HEK293 (cell line): ENCODE data around the gene PADI2.

ENCODE experiments used
- CTCF ChIA-PET: fragments of 350-600 bp; formaldehyde crosslinking; extraction: SDS; loops from one replicate; lab custom pipeline; 2021; ENCODE audit warnings: antibody characterized with exemption; lab: Yijun Ruan, JAX
- POLR2A ChIA-PET: fragments of 300-600 bp; formaldehyde crosslinking; extraction: SDS; loops from one replicate; lab custom pipeline; 2020; ENCODE audit warnings: antibody characterized with exemption, inconsistent platforms; lab: Yijun Ruan, JAX
- H3K27ac ChIP-seq: fragments of 200-500 bp; sonication (Bioruptor generic); 2 replicates; pipeline ENCODE4 v1.5.1; 2014; ENCODE audit warnings: low read depth, low read length, control low read depth, inconsistent platforms; ENCODE audit errors: extremely low read depth
- H3K36me3 ChIP-seq, 2 experiments: fragments of 200-500 bp in 1 of 2; sonication (Bioruptor generic) in 1 of 2; 1 replicate in 1 of 2; 2 replicates in 1 of 2; pipeline ENCODE4 v1.5.1; 2014 to 2017; ENCODE audit warnings: inconsistent platforms in 2 of 2, low read length in 2 of 2; ENCODE audit not compliant: control insufficient read depth in 2 of 2, insufficient read depth in 1 of 2
- H3K4me1 ChIP-seq: fragments of 200-500 bp; sonication (Bioruptor generic); 2 replicates; pipeline ENCODE4 v1.5.1; 2014; ENCODE audit warnings: mild to moderate bottlenecking, low read length, inconsistent platforms; ENCODE audit not compliant: control insufficient read depth, insufficient read depth
- H3K4me3 ChIP-seq: 2 replicates; pipeline ENCODE4 v1.5.1; 2011; ENCODE audit warnings: low read depth, mild to moderate bottlenecking, control low read depth, low read length, moderate library complexity
- H3K9me3 ChIP-seq: fragments of 200-500 bp; sonication (Bioruptor generic); 2 replicates; pipeline ENCODE4 v1.5.1; 2014; ENCODE audit warnings: low read depth, low read length, inconsistent platforms; ENCODE audit not compliant: control insufficient read depth, insufficient read depth
- EGR2 ChIP-seq: fragments of 450-650 bp; formaldehyde crosslinking; IDR thresholded peaks from 2 replicates; pipeline ENCODE4 v1.5.1; 2016; ENCODE audit warnings: low read depth, missing biosample characterization, missing genetic modification characterization
- ELK4 ChIP-seq: IDR thresholded peaks from 2 replicates; pipeline ENCODE4 v1.6.1; 2011; ENCODE audit warnings: mild to moderate bottlenecking, low read depth, low read length, borderline replicate concordance
- GLI4 ChIP-seq: fragments of 450-650 bp; formaldehyde crosslinking; IDR thresholded peaks from 2 replicates; pipeline ENCODE4 v1.5.1; 2016; ENCODE audit warnings: missing biosample characterization, missing genetic modification characterization
- IKZF3 ChIP-seq: fragments of 450-650 bp; IDR thresholded peaks from 2 replicates; pipeline ENCODE4 v1.5.0; 2018; ENCODE audit warnings: missing biosample characterization, mild to moderate bottlenecking, missing genetic modification characterization, moderate library complexity
- MZF1 ChIP-seq: fragments of 450-650 bp; formaldehyde crosslinking; IDR thresholded peaks from 2 replicates; pipeline ENCODE4 v1.5.1; 2017; ENCODE audit warnings: missing biosample characterization, missing genetic modification characterization, borderline replicate concordance
- SALL2 ChIP-seq: fragments of 450-650 bp; formaldehyde crosslinking; IDR thresholded peaks from 2 replicates; pipeline ENCODE4 v1.5.0; 2017; ENCODE audit warnings: missing biosample characterization, mild to moderate bottlenecking, missing genetic modification characterization, borderline replicate concordance
- SP3 ChIP-seq: fragments of 450-650 bp; formaldehyde crosslinking; IDR thresholded peaks from 2 replicates; pipeline ENCODE4 v1.5.1; 2016; ENCODE audit warnings: missing biosample characterization, missing genetic modification characterization
- SP7 ChIP-seq: fragments of 450-650 bp; formaldehyde crosslinking; IDR thresholded peaks from 2 replicates; pipeline ENCODE4 v1.5.1; 2016; ENCODE audit warnings: missing biosample characterization, missing genetic modification characterization
- ZBTB8A ChIP-seq: fragments of 450-650 bp; formaldehyde crosslinking; IDR thresholded peaks from 2 replicates; pipeline ENCODE4 v1.5.1; 2016; ENCODE audit warnings: missing biosample characterization, missing genetic modification characterization
- ZEB2 ChIP-seq: fragments of 450-650 bp; formaldehyde crosslinking; IDR thresholded peaks from 2 replicates; pipeline ENCODE4 v1.5.1; 2016; ENCODE audit warnings: missing biosample characterization, missing genetic modification characterization
- ZFHX2 ChIP-seq: fragments of 450-650 bp; formaldehyde crosslinking; conservative IDR thresholded peaks from 2 replicates; pipeline ENCODE4 v1.5.1; 2016; ENCODE audit warnings: missing biosample characterization, missing genetic modification characterization
- ZNF140 ChIP-seq: fragments of 450-650 bp; formaldehyde crosslinking; IDR thresholded peaks from 2 replicates; pipeline ENCODE4 v1.5.1; 2016; ENCODE audit warnings: missing biosample characterization, missing genetic modification characterization
- ZNF16 ChIP-seq: fragments of 450-650 bp; formaldehyde crosslinking; IDR thresholded peaks from 2 replicates; pipeline ENCODE4 v1.5.1; 2016; ENCODE audit warnings: low read depth, missing biosample characterization, missing genetic modification characterization
- ZNF221 ChIP-seq: fragments of 450-650 bp; formaldehyde crosslinking; IDR thresholded peaks from 2 replicates; pipeline ENCODE4 v1.5.1; 2017; ENCODE audit warnings: missing biosample characterization, missing genetic modification characterization, borderline replicate concordance
- ZNF23 ChIP-seq: fragments of 450-650 bp; formaldehyde crosslinking; IDR thresholded peaks from 2 replicates; pipeline ENCODE4 v1.5.1; 2016; ENCODE audit warnings: missing biosample characterization, missing genetic modification characterization, borderline replicate concordance
- ZNF266 ChIP-seq: fragments of 450-650 bp; formaldehyde crosslinking; IDR thresholded peaks from 2 replicates; pipeline ENCODE4 v1.5.1; 2016; ENCODE audit warnings: missing biosample characterization, missing genetic modification characterization, low read depth
- ZNF274 ChIP-seq, 2 experiments: fragments of 200-500 bp in 1 of 2; fragments of 450-650 bp in 1 of 2; sonication (Bioruptor generic) in 1 of 2; formaldehyde crosslinking in 1 of 2; IDR thresholded peaks; 2 replicates each; pipeline versions ENCODE4 v1.5.1 to v1.6.1; 2014 to 2016; ENCODE audit warnings: borderline replicate concordance in 1 of 2, inconsistent platforms in 1 of 2, low read length in 1 of 2, missing biosample characterization in 1 of 2, missing genetic modification characterization in 1 of 2
- ZNF335 ChIP-seq: fragments of 450-650 bp; formaldehyde crosslinking; conservative IDR thresholded peaks from 2 replicates; pipeline ENCODE4 v1.5.1; 2016; ENCODE audit warnings: missing biosample characterization, missing genetic modification characterization
- ZNF560 ChIP-seq: fragments of 450-650 bp; formaldehyde crosslinking; IDR thresholded peaks from 2 replicates; pipeline ENCODE4 v1.5.1; 2017; ENCODE audit warnings: missing biosample characterization, missing genetic modification characterization, borderline replicate concordance
- ZNF600 ChIP-seq: fragments of 450-650 bp; formaldehyde crosslinking; IDR thresholded peaks from 2 replicates; pipeline ENCODE4 v1.5.1; 2016; ENCODE audit warnings: missing biosample characterization, missing genetic modification characterization
- ZNF639 ChIP-seq: fragments of 450-650 bp; formaldehyde crosslinking; IDR thresholded peaks from 2 replicates; pipeline ENCODE4 v1.5.1; 2016; ENCODE audit warnings: missing biosample characterization, missing genetic modification characterization
- ZNF785 ChIP-seq: fragments of 450-650 bp; formaldehyde crosslinking; IDR thresholded peaks from 2 replicates; pipeline ENCODE4 v1.5.1; 2016; ENCODE audit warnings: missing biosample characterization, missing genetic modification characterization
- ZNF843 ChIP-seq: fragments of 450-650 bp; formaldehyde crosslinking; IDR thresholded peaks from 2 replicates; pipeline ENCODE4 v1.5.1; 2016; ENCODE audit warnings: missing biosample characterization, missing genetic modification characterization
- TF ChIP-seq, protein P1 (sequence below): fragments of 450-650 bp; formaldehyde crosslinking; IDR thresholded peaks from 2 replicates; pipeline ENCODE4 v1.5.1; 2016; ENCODE audit warnings: missing biosample characterization, missing genetic modification characterization
- TF ChIP-seq, protein P2 (sequence below): fragments of 450-650 bp; formaldehyde crosslinking; IDR thresholded peaks from 2 replicates; pipeline ENCODE4 v1.5.1; 2016; ENCODE audit warnings: missing biosample characterization, missing genetic modification characterization
- TF ChIP-seq, protein P3 (sequence below): fragments of 450-650 bp; formaldehyde crosslinking; IDR thresholded peaks from 2 replicates; pipeline ENCODE4 v1.5.1; 2016; ENCODE audit warnings: missing biosample characterization, missing genetic modification characterization

The PADI2 gene

DNA sequence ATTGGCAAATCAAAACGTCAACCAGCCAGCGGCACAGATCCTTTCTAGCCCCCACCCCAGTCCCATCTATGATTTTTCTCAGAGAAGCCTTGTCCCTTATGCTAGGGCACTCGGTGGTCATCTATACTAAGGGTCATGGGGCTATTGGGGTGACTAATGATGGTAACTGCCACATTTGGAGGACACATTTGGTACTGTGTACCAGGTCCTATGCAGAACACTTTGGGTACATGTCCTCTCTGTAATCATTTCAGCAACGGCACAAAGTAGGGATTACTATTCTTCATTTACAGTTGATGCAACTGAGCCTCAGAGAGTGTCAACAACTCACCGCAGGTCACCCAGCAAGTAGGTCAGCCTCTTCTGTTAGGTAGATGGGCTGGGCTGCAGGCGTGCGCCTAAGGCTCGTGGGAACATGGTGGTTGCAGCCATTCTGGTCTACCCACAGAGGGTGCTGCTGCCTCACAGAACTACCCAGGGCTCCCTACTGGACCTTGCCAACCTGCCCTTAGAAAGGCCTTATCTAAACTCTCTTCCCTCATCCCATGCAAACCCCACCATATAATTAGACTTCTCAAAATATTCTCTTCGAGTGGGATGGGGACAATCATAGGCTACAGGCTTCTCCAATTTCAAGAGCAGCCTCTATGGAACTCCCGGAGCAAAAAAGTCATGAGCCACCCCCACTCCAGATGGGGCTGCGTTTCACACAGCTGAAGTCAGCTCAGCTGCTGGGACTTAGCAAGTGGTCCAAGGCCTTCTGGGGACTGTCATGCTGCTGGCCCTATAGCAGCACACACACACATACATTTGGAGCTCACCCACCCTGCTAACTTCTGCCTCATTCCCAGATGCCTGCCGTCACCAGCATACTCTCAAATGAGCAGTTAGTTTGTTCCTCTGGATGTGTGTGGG, 59.6 kb downstream of the PADI2 start:
- POLR2A ChIA-PET: interaction anchor here (0.9 kb wide), 1 partner anchor 38 kb away, joined by 3 read pairs; no protein-coding TSS in a partner anchor
- Histone ChIP-seq H3K4me1 (no peaks in the 10 kb centered on the region), H3K27ac (no peak overlapping the region), H3K9me3 (no peaks in the 10 kb centered on the region), H3K4me3 (no peak overlapping the region), H3K36me3 (no peaks in the 10 kb centered on the region)
- CTCF ChIA-PET: interaction anchor here (0.6 to 3.4 kb wide), 19 partner anchors 15 to 1880 kb away, joined by 3 to 17 read pairs (median 5); no protein-coding TSS in a partner anchor
- no peak for TF ChIP-seq ZNF23 (tag by site-specific recombination)
- TF ChIP-seq ZNF560 (tag by site-specific recombination): no peak
- TF ChIP-seq IKZF3 (tag by site-specific recombination): no peak
- TF ChIP-seq MZF1: no peak
- no peak for TF ChIP-seq ZNF221 (tag by site-specific recombination)
- TF ChIP-seq ZNF16 (tag by site-specific recombination): no peak
- TF ChIP-seq ZNF335 (tag by site-specific recombination): peak; percentile 23; the same call in 1 of the 2 replicates
- peak; percentile 74 for TF ChIP-seq EGR2 (tag by site-specific recombination)
- TF ChIP-seq ZNF274 (IDR thresholded peaks at IDR 0.05; ENCODE audit: low read length): no peak
- TF ChIP-seq ZNF274 (tag by site-specific recombination; IDR thresholded peaks at IDR 0.05; ENCODE audit: borderline replicate concordance): no peak
- no peak for TF ChIP-seq GLI4 (tag by site-specific recombination)
- TF ChIP-seq, protein P1, sequence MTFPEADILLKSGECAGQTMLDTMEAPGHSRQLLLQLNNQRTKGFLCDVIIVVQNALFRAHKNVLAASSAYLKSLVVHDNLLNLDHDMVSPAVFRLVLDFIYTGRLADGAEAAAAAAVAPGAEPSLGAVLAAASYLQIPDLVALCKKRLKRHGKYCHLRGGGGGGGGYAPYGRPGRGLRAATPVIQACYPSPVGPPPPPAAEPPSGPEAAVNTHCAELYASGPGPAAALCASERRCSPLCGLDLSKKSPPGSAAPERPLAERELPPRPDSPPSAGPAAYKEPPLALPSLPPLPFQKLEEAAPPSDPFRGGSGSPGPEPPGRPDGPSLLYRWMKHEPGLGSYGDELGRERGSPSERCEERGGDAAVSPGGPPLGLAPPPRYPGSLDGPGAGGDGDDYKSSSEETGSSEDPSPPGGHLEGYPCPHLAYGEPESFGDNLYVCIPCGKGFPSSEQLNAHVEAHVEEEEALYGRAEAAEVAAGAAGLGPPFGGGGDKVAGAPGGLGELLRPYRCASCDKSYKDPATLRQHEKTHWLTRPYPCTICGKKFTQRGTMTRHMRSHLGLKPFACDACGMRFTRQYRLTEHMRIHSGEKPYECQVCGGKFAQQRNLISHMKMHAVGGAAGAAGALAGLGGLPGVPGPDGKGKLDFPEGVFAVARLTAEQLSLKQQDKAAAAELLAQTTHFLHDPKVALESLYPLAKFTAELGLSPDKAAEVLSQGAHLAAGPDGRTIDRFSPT (tag by site-specific recombination): no peak
- peak; percentile 20; the same call in 1 of the 2 replicates for TF ChIP-seq ZEB2
- TF ChIP-seq, protein P2, sequence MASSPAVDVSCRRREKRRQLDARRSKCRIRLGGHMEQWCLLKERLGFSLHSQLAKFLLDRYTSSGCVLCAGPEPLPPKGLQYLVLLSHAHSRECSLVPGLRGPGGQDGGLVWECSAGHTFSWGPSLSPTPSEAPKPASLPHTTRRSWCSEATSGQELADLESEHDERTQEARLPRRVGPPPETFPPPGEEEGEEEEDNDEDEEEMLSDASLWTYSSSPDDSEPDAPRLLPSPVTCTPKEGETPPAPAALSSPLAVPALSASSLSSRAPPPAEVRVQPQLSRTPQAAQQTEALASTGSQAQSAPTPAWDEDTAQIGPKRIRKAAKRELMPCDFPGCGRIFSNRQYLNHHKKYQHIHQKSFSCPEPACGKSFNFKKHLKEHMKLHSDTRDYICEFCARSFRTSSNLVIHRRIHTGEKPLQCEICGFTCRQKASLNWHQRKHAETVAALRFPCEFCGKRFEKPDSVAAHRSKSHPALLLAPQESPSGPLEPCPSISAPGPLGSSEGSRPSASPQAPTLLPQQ (tag by site-specific recombination): 0 out of 2 replicates have a peak, but pooled peaks have one; percentile 34
- TF ChIP-seq ZNF639 (tag by site-specific recombination): no peak
- TF ChIP-seq ZNF600 (tag by site-specific recombination): peak; percentile 28; the same call in 1 of the 2 replicates
- TF ChIP-seq ZFHX2 (tag by site-specific recombination): peak; percentile 63
- TF ChIP-seq SP7 (tag by site-specific recombination): peak; percentile 98
- TF ChIP-seq ZBTB8A (tag by site-specific recombination): no peak
- no peak for TF ChIP-seq ZNF785 (tag by site-specific recombination)
- no peak for TF ChIP-seq ZNF843 (tag by site-specific recombination)
- no peak for TF ChIP-seq ELK4
- TF ChIP-seq ZNF266 (tag by site-specific recombination): no peak
- TF ChIP-seq ZNF140 (tag by site-specific recombination): no peak
- TF ChIP-seq, protein P3, sequence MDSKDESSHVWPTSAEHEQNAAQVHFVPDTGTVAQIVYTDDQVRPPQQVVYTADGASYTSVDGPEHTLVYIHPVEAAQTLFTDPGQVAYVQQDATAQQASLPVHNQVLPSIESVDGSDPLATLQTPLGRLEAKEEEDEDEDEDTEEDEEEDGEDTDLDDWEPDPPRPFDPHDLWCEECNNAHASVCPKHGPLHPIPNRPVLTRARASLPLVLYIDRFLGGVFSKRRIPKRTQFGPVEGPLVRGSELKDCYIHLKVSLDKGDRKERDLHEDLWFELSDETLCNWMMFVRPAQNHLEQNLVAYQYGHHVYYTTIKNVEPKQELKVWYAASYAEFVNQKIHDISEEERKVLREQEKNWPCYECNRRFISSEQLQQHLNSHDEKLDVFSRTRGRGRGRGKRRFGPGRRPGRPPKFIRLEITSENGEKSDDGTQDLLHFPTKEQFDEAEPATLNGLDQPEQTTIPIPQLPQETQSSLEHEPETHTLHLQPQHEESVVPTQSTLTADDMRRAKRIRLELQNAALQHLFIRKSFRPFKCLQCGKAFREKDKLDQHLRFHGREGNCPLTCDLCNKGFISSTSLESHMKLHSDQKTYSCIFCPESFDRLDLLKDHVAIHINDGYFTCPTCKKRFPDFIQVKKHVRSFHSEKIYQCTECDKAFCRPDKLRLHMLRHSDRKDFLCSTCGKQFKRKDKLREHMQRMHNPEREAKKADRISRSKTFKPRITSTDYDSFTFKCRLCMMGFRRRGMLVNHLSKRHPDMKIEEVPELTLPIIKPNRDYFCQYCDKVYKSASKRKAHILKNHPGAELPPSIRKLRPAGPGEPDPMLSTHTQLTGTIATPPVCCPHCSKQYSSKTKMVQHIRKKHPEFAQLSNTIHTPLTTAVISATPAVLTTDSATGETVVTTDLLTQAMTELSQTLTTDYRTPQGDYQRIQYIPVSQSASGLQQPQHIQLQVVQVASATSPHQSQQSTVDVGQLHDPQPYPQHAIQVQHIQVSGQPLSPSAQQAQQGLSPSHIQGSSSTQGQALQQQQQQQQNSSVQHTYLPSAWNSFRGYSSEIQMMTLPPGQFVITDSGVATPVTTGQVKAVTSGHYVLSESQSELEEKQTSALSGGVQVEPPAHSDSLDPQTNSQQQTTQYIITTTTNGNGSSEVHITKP (tag by site-specific recombination): peak; percentile 32; the same call in 1 of the 2 replicates
- TF ChIP-seq SALL2: no peak
- no peak for TF ChIP-seq SP3 (tag by site-specific recombination)
